Bronchial smooth muscle cell (primary cell): ENCODE results near the gene HMGN2. TPM values are rescaled to one million over a fixed set of nuclear protein-coding genes. Genes with fewer than 3 reads are reported as not detected.

Source experiments
- total RNA-seq: library from RNA; depleted of rRNA; stranded (reverse); fragments of >200 nt; gene quantifications from 2 replicates; pipeline ENCODE4 v1.2.1, GENCODE V29; 2014

HMGN2 gene
- total RNA-seq, result 133 and 190 TPM in 2 replicates

DNA sequence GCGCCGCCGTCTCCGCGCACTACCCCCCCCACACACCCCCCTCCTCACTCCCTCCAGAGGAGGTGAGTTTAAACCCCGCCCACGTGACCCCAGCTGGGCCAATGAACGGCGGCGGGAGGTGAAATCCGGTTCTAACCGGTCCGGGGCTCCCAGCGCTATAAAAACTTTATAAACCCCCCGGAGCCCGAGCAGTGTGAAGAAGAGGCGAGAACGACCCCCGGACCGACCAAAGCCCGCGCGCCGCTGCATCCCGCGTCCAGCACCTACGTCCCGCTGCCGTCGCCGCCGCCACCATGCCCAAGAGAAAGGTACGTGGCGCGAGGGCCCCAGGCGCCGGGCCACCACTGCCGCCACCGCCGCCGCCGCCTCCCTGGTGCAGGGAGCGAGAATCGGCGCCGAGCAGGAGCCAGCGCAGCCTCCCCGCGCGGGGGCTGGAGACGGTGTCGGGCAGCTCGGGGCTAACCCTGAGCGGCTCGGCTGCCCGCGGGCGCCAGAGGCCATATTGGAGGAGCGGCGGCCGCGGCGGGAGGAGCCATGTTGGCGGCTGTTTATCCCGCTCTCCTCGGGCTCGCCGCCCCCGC lies at the start of gene HMGN2:
Gene HMGN2, plus strand, starts transcription at position 121 of the 581 bp plus-strand sequence. Its CDS starts 173 bp downstream, at position 294.

DNA sequence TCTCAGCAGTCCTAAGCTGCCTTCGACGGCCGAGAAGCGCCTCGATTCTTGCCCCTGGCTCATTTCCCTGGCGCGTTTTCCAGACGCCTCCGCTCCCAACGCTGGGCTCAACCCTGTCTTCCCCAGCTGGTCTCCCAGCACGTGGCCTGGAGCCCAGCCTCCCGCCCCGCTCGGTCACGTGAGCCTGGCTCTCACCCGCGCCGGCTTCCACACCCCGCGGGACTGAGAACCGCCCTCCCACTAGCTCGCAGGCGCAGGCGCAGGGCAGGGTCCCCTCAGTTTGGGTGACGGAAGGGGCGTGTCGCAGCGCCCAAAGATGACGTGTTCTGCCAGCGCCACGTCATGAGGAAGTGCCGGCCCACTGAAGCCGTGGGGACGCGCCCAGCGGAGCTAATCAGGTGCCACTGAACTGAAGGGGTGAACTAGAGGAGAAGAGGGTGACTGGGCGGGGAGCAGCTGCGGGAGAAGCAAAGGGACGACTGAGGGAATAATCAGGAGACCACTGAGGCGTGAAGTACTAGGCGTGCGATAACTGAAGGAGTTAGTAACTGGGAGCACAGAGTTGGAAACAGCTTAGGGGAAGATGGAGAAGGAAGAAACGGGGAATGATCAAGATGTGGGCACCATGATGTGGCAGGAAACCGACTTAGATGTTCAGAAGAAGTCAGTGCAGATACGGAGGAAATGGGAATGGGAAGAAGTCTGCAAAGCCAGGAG lies 40.1 kb upstream of the HMGN2 start, which contains the start of gene DHDDS:
Gene DHDDS, plus strand, starts transcription at position 343 of the 717 bp plus-strand sequence. CDS start 625 bp downstream, outside the sequence.

Other genes starting within 250 kb of the HMGN2 start
- 2.7 and 3.8 TPM in 2 replicates for gene CEP85, start 238.2 kb upstream of the HMGN2 start, total RNA-seq
- 31.1 and 52.8 TPM in 2 replicates for gene SH3BGRL3, start 192.4 kb upstream of the HMGN2 start, total RNA-seq
- gene UBXN11, start 165.8 kb upstream of the HMGN2 start, total RNA-seq, result 5.2 and 7.5 TPM in 2 replicates
- gene CD52, start 154.5 kb upstream of the HMGN2 start, total RNA-seq, result not detected in 2 replicates
- under 0.01 TPM in 1 of 2 replicates, not detected in the other for gene CRYBG2, start 118.3 kb upstream of the HMGN2 start, total RNA-seq
- not detected in 2 replicates for gene ZNF683, start 99.7 kb upstream of the HMGN2 start, total RNA-seq
- under 0.01 TPM in 1 of 2 replicates, not detected in the other for gene LIN28A, start 61.6 kb upstream of the HMGN2 start, total RNA-seq
- 52.0 and 53.4 TPM in 2 replicates for gene DHDDS, start 40.1 kb upstream of the HMGN2 start, total RNA-seq
- 0.52 and 1.7 TPM in 2 replicates for gene RPS6KA1, start 57.3 kb downstream of the HMGN2 start, total RNA-seq
- 8.7 and 11.9 TPM in 2 replicates for gene ARID1A, start 223.6 kb downstream of the HMGN2 start, total RNA-seq